GM19372 (cell line): ENCODE measurements around the gene ERICH3.
A peak's percentile ranks its signal among the peaks of the same experiment; 100 is the strongest.

Experiments used
- ATAC-seq: cut with Tn5 transposase; IDR thresholded peaks from one replicate; pipeline ENCODE4 v1.9.1; 2021; ENCODE audit warnings: mild to moderate bottlenecking, low read depth, moderate library complexity; ENCODE audit not compliant: unreplicated experiment

Gene ERICH3

GRCh38 chr1:74593887-74594866 is 79.4 kb downstream of the ERICH3 start:
- no peak for ATAC-seq

DNA sequence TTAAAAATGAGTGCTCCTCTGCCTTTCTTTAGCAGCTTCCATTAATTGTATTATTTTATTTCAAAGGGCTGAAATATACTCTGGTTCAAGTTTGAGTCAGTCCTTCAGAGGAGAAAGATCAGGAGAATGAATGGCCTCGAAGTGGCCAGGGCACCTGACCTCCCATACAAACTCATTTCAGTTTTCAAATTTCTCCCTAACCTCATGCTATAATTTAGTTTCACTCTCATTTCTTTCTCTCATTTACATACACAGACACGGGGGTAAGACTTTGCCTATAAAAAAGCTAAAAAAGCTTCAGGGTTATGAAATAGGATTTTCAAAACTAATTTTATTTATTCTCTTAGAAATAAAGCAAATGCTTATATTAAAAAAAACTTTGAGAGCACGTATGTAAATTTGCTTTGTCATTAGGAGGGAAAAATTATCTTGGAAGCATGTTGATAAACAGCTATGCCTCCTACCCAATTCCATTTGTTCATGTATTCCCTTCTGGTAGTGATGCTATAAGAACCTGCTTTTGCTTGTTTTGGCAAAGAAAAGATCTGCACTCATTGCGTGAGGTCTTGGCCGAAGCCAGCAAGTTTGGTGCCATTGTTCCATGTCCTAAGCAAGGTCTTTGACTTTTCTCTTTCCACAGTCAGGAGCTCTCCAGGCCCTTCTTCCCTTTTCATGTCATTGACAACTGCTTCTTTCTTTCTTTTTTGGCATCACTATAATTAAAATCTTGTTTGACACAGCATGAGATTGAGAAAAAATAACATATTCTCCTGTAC is 80.8 kb downstream of the ERICH3 start:
- no peak for ATAC-seq

- no peak for ATAC-seq
Observed at GRCh38 chr1:74591949-74592348, 81.6 kb downstream of the ERICH3 start.

GRCh38 chr1:74590288-74590687 is 83.3 kb downstream of the ERICH3 start:
- ATAC-seq, result no peak

DNA sequence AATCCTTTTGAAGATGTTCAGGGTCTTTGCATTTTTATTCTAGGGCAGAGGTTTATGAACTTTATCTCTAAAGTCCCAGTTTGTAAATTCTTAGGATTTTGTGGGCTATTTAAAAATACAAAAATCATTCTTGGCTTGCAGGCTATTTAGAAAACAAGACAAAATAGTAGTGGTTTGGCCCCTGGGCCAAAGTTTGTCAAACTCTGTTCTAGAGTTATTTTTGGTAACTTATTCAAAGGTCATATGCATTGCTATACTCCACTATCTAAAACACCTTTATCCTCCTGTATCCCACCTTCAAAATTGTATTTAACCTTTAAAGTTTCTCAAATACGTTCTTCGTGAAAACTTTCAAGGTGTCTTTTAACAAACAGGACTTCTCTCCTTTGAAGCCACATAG is 85.7 kb downstream of the ERICH3 start:
- ATAC-seq, result no peak

DNA sequence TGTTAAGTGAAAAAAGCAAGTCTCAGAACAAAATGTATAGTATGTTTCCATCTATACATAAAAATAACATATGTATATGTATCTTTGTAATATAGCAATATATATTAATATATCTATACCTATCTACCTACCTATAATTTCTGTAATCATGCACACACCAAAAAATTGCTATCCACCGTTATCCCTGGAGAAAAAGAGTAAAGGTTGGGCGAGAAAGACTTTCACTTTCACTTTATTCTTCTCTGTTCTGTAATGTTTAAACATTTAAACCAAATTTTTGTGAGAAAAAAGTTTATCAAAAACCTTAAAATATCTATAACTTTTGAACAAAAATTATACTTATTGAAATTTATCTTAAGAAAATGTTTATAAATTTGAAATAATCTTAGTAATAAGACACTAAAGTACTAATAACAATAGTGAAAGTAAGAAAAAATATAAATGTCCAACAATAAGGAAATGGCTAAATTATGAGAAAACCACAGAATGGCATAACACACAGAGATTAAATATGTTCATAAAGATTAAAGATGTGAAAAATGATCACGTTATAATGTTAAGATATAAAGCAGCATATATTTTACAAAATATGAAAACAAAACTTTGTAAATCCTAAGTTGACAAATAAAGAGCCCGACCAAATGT is 87.2 kb downstream of the ERICH3 start:
- ATAC-seq, result no peak

DNA sequence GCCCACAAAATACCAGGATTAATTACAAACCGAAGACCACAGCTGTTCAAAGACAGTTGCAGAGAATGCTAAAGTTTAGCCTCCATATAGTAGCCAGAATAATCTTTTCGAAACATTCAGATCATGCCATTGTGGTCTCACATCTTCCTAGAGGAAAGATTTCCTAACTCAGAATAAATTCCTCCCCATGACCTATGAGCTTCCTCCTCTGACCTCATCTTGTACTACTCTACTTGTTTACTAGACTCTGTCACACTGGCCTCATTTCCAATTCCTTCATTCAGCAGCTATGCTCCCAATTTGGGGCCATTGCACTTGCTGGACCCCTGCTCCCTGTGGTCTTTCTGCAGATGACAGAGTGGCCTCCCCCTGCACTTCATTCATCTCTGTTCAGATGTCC is 89.4 kb downstream of the ERICH3 start:
- no peak for ATAC-seq

DNA sequence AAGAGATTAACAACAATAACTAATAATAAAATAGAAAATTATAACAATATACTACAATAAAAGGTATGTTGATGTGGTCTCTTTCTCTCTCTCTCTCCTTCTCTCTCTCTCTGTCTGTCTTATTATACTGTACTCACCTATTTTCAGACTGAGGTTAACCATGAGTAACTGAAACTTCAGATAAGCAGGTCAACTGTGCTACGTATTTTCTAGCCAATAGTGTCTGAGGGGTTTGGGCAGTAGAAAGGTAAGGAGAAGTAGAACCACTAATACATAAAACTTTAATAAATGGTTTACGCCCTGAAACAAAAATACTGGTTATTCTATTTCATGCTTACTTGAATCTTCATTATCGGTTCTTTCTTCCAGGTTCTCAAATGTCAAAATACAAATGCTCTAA is 90.2 kb downstream of the ERICH3 start:
- peak; percentile 37 for ATAC-seq

DNA sequence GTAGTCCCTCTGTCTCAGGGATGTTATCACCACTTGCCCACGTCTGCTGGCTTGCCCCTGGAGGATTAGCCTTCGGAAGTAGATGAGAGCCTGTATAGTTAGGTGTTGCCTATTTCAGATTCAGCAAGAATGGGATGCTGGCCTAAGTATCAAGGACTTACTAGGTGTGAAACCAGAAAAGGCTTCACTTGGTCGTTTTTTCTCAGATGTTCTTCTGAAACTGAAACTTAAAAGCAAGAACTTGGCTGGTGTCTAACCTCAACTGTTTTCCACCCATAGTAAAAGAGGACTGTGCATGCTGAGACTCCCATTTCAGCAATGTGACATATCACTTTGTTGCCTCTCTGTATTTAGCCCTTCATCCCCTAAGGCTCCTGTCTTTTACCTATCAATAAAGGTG is 94.2 kb downstream of the ERICH3 start:
- ATAC-seq, result peak; percentile 99

DNA sequence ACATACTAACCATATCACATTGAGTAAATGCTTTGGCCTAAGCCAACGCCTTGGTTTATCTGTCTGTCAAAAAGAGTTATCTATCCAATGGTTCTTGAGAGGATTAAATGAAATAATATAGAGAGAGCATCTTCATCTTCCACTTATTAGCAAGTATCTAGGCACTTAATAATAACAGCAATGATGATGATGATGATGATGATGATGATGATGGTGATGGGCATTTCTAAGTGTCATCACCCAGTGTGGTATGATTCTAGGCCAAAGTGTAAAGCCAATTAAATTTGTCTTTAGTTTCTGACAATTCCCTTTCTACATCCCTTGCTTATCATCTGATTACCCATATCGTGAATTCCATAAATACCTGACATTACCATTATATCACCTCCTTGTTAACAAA is 95.5 kb downstream of the ERICH3 start:
- no peak for ATAC-seq

- no peak for ATAC-seq
Observed at GRCh38 chr1:74571891-74572290, 101.7 kb downstream of the ERICH3 start.

DNA sequence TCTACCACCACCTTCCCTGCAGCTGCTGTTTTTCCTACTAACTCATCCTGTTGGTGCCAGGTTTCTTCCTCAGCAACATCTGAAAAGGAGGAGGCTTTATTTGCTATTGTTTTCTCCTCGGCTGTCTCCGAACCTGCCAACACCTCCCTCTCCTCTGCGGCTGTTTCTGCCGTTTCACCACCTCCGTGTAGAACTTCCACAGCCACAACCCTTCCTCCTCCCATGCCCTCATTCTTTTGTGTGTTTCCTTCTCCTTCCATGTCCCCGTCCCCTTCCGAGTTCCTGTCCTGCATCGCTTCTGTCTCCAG is 102.1 kb downstream of the ERICH3 start:
- no peak for ATAC-seq

- ATAC-seq, result no peak
Observed at GRCh38 chr1:74570797-74571492, 102.6 kb downstream of the ERICH3 start.

DNA sequence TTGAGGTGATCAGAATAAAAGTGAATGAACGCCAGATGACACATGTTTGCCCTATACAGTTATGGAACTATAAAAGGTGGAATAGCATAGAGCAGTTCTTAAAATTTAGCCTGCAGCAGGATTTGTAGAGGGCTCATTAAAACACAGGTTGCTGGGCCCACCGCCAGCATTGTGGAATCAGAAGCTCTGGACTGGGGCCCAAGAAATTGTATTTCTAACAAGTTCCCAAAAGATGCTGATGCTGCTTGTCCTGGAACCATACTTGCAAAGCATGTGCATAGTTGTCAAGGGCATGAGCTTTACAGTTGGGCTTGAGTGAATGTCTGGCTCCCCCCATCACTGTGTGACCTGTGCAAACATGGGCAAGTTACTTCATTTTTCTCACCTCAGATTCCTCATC is 123.7 kb downstream of the ERICH3 start:
- no peak for ATAC-seq

DNA sequence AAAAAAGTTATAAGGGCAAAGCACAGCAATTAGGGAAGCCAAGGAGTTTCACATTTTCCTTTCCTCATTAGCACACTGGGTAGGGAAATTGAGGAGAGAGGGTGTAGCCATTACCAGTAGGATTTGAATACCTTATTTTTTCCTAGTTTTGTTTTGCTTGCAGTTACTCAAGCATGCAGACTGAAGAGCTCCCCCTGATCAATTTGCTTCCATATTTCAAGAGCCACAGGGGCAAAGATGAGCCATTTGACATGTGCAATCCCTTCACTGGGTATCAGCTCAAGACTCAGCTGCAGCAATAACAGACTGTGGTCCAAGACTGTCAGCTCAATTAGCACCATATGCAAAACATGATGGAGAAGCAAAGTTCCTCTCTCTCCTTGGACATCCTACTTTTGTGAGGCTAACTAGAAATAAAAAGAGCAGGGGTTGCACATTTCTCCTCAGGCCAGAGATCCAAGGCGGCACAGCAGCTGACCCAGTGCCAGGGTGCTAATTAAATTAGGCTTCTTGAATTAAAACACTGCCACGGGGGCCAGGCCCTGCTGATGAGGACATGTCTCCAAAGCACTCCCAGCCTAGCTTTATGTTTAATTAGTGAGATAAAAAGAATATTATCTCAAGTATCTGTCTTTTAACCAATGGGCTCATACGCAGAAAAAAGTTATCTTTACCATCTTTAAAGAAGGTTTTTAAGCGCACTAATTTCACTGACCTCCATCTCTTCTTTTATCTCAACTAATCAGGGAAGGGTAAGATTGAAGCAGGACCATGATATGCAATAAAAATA is 124.4 kb downstream of the ERICH3 start:
- ATAC-seq, result no peak

DNA sequence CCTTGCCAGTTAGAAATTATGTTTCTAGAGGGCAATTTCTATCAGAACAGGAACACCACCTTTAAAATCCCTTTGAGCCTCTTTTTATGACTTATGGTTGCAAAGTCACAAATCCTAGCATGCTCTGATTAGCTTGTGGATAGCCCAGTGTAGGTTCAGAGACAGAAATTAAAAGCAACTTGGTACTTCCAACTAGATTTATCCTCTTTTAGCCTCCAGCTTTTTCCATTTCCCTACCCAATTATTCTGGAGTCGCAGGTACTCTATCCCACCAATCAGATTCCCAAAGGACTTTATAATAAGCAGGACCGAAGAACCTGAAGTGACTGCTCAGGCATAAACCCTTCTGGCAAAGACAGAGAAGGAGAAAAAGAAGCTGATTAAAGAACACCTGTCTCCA is 127.8 kb downstream of the ERICH3 start:
- ATAC-seq, result no peak

DNA sequence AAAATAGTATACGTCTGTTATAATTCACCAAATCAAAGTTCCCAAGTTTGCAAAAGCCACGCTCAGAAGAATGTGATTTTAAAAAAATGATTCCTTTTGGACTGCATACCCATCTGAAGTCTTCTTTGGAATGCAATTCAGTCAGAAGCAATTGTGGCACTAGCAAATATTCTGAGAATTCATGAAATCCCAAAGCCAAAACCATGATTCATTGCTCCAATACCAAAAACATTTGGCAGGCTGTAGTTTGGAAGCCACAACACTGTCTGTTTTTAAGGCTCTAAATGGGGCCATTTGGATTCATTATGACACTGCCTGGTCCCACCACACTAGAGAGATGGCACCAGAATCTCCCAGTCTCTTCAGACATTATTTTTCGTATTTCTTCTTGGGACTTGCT is 139.4 kb downstream of the ERICH3 start:
- ATAC-seq, result no peak

DNA sequence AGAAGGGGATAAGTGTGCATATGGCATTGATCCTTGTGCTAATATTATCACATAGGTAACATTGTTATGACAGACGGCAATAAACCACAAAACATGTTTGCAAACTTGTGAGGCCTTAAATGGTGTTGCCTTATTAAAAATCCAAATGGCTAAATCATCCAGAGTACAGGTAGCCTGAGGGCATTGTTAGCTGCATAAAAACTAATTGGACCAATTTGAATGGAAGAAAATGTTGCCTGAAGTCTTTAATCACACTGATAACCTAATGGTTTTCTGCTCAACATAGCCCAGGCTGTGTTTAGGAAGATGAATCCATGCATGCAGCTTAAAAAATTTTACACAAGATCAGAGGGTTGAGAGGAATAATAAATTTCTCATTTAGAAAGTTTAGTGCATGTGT is 141.8 kb downstream of the ERICH3 start:
- ATAC-seq, result no peak

DNA sequence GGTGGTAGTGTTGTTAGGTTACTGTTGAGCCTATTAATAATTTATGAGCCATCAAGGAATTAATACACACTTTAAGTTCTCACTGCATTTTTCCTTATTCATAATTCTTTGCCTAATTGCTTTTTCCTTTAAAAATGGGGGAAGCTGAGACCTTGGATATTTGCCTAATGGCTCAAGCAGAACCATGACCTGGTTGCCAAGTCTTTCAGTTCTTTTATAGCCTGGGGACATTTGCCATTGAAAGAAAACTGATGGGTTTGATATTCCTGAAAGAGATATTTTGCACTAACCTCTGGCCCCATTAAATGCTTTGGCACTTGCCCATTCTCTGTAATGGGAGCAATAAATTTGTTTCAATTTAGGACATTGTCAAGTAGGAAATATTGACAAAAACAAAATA is 142.7 kb downstream of the ERICH3 start:
- no peak for ATAC-seq

- no peak for ATAC-seq
Observed at GRCh38 chr1:74528123-74528522, 145.5 kb downstream of the ERICH3 start.
